OCI-LY3 (cell line): ENCODE measurements around the gene TIAM2.
A peak's percentile ranks its signal among the peaks of the same experiment; 100 is the strongest.

ENCODE experiments used
- H2AFZ ChIP-seq: fragments of 200-600, 300-600 bp; shearing (Covaris generic); 2 replicates; pipeline ENCODE4 v1.6.0; 2014; ENCODE audit warnings: antibody characterized with exemption, low read depth, low read length
- H3K27ac ChIP-seq: fragments of 200-600, 300-600 bp; sonication (generic); 2 replicates; pipeline ENCODE4 v1.5.1; 2014; ENCODE audit warnings: mild to moderate bottlenecking, low read length, moderate library complexity, mixed read lengths
- H3K27me3 ChIP-seq: fragments of 200-600, 300-600 bp; sonication (generic); 2 replicates; pipeline ENCODE4 v1.6.1; 2014; ENCODE audit warnings: low read depth, low read length, mixed read lengths
- H3K36me3 ChIP-seq: fragments of 200-600, 300-600 bp; sonication (generic); replicated peaks from 2 replicates; pipeline ENCODE3; 2014; ENCODE audit warnings: low read depth, low read length, mixed read lengths
- H3K4me1 ChIP-seq: fragments of 300-600, 200-600 bp; sonication (generic); 2 replicates; pipeline ENCODE4 v1.6.1; 2014; ENCODE audit warnings: low read length, mixed read lengths
- H3K4me2 ChIP-seq: fragments of 200-600, 300-600 bp; sonication (generic); 2 replicates; pipeline ENCODE4 v1.6.1; 2014; ENCODE audit warnings: low read length, mixed read lengths
- H3K4me3 ChIP-seq: fragments of 300-600, 200-600 bp; sonication (generic); 2 replicates; pipeline ENCODE4 v1.5.1; 2014; ENCODE audit warnings: antibody characterized with exemption, mild to moderate bottlenecking, low read length, moderate library complexity
- H3K79me2 ChIP-seq: fragments of 300-600, 200-600 bp; shearing (Covaris generic); 2 replicates; pipeline ENCODE4 v1.6.1; 2014; ENCODE audit warnings: mild to moderate bottlenecking, low read length, mixed read lengths
- H3K9ac ChIP-seq: fragments of 300-600, 200-600 bp; shearing (Covaris generic); 2 replicates; pipeline ENCODE4 v1.6.0; 2014; ENCODE audit warnings: mild to moderate bottlenecking, low read length, moderate library complexity
- H3K9me3 ChIP-seq: fragments of 200-600, 300-600 bp; shearing (Covaris generic); 2 replicates; pipeline ENCODE4 v1.6.1; 2014; ENCODE audit warnings: low read length, mixed read lengths; ENCODE audit not compliant: insufficient read depth
- H4K20me1 ChIP-seq: fragments of 200-600, 300-600 bp; sonication (generic); 2 replicates; pipeline ENCODE4 v1.6.1; 2016; ENCODE audit warnings: low read length, mixed read lengths; ENCODE audit not compliant: insufficient read depth
- EZH2phosphoT487 ChIP-seq: fragments of 200-600 bp; shearing (Covaris generic); IDR thresholded peaks from 2 replicates; pipeline ENCODE4 v1.6.1; 2018; ENCODE audit warnings: antibody characterized with exemption, mixed run types, low read depth
- TF ChIP-seq, protein P1 (sequence below): fragments of 200-600, 300-600 bp; sonication (generic); IDR thresholded peaks from 2 replicates; pipeline ENCODE4 v1.5.1; 2014; ENCODE audit warnings: antibody characterized with exemption, low read length, low read depth

Gene TIAM2

DNA sequence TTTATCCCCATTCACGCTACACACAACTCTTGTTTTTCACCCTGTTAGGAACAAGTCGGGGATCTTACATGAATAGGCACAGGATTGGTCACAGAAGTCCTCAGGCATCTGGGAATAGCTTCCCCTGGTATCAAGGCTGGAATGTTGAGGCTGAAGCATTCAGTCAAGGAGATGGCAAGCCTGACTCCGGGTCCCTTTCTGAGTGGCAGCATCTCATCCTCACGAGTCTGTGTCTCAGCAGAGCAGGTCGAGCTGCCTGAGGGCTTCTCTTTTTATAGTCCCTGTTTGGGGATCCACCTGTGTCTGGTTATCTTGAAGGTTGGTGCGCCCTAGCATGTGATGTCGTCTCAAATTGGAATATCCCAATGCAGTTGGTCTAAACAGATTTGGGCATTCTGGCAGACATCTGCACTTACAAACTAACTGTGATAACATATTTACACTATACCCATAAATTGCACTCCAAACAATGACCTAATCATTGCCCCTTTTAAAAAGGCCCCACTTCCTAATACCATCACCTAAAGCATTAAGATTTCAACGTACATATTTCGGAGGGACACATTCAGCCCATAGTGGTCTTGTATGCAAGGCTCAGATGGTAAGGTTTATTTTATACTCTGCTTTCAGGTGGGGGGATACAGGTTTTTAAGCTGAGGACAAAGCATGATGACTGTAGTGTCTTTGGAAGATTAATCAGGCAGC is 156.0 kb downstream of the TIAM2 start:
- no peaks in the 10 kb centered on the region for H3K27me3 ChIP-seq
- TF ChIP-seq EZH2phosphoT487, result no peak
- TF ChIP-seq, protein P1, sequence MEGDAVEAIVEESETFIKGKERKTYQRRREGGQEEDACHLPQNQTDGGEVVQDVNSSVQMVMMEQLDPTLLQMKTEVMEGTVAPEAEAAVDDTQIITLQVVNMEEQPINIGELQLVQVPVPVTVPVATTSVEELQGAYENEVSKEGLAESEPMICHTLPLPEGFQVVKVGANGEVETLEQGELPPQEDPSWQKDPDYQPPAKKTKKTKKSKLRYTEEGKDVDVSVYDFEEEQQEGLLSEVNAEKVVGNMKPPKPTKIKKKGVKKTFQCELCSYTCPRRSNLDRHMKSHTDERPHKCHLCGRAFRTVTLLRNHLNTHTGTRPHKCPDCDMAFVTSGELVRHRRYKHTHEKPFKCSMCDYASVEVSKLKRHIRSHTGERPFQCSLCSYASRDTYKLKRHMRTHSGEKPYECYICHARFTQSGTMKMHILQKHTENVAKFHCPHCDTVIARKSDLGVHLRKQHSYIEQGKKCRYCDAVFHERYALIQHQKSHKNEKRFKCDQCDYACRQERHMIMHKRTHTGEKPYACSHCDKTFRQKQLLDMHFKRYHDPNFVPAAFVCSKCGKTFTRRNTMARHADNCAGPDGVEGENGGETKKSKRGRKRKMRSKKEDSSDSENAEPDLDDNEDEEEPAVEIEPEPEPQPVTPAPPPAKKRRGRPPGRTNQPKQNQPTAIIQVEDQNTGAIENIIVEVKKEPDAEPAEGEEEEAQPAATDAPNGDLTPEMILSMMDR, result no peak
- H4K20me1 ChIP-seq, result no peaks in the 10 kb centered on the region
- H3K4me3 ChIP-seq, result no peak overlapping the region
- no peaks in the 10 kb centered on the region for H3K36me3 ChIP-seq
- H3K79me2 ChIP-seq, result no peaks in the 10 kb centered on the region
- no peak overlapping the region for H2AFZ ChIP-seq
- H3K9me3 ChIP-seq, result no peaks in the 10 kb centered on the region
- H3K9ac ChIP-seq, result no peak overlapping the region
- no peak overlapping the region for H3K27ac ChIP-seq
- 0 out of 2 replicates have a peak, but pooled peaks cover 2% of the 10 kb centered on the region for H3K4me1 ChIP-seq
- no peak overlapping the region for H3K4me2 ChIP-seq

DNA sequence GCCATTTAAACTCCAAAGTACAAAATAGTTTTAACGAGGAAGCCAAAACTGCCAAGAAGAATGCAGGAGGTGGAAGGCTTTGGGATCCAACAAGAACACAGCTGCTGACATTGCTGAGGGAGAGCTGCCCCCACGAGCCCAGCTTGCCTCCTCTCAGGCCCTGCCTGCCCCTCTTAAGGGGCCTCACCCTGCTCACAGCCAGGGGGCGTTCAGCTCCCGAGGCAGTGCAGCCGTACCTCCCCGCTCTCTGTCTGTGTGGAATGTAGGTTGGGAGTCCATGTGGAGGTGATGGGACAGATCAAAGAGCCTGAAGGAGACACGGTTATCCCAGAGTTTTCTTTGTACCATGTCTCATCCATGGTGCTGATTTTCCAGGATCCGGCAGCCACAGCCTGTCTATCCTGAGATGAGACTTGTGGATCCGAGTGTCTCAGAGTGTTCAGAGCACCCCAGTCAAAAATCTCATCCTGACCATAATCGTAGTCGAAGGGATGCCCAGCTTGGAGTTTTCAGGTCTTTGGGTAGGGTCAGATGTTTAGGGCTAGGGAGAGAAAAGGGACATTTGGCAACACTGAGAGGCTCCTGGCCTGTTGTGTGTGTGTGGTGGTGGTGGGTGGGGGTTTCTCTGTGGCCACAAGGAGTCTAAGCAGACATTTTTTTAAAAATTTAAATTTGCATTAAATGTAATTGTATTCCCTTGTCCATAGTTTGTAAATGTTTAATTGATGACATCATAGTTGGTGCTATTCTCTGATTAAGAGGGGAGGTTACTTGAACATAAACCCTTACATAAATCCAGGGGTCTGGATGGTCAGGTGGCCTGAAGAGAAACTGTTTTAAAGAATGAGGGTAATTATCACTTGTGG is 157.3 kb downstream of the TIAM2 start:
- no peak overlapping the region for H3K9ac ChIP-seq
- no peaks in the 10 kb centered on the region for H3K36me3 ChIP-seq
- no peaks in the 10 kb centered on the region for H4K20me1 ChIP-seq
- no peaks in the 10 kb centered on the region for H3K27me3 ChIP-seq
- no peak overlapping the region for H3K27ac ChIP-seq
- H3K4me3 ChIP-seq, result no peak overlapping the region
- no peak overlapping the region for H3K4me2 ChIP-seq
- 0 out of 2 replicates have a peak, but pooled peaks cover 2% of the 10 kb centered on the region for H3K4me1 ChIP-seq
- no peaks in the 10 kb centered on the region for H3K79me2 ChIP-seq
- no peaks in the 10 kb centered on the region for H3K9me3 ChIP-seq
- no peak overlapping the region for H2AFZ ChIP-seq
- TF ChIP-seq EZH2phosphoT487, result no peak
- TF ChIP-seq, protein P1, result peak; percentile 35; the same call in 1 of the 2 replicates

DNA sequence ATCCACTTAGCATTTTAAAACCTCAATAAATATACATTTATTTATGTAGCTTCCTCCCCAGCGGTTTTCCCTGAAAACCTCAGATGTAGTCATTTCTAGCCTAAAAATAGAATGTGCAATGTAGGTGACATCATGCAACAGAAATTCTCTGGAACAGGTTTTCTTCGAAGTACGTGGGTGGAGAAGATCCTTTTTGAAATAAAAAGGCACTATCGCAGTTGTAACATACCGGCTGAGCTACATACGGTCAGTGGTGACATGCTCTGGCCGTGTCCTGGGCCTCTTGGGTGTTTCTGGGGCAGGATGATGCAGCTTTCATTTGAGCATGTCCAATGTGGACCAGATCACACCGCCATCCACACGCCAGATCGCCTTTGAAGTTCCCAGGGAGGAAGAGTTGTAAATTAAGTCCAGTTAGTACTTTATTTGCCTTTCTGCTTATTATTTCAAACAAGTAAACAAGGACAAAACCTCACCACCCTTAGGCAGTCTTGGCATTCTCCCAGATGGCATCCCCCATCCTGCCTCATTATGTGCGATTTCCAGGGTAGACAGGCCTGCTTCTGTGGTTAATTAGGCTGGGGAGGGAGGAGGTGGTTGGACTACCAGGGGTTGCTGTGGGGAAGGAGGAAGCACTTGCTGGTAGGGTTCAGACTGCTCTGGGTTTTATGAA is 159.2 kb downstream of the TIAM2 start:
- Histone ChIP-seq H3K9ac (no peak overlapping the region), H3K4me3 (no peak overlapping the region), H2AFZ (no peak overlapping the region), H3K4me2 (no peak overlapping the region), H3K36me3 (no peaks in the 10 kb centered on the region), H3K27me3 (no peaks in the 10 kb centered on the region), H3K79me2 (no peaks in the 10 kb centered on the region), H3K9me3 (no peaks in the 10 kb centered on the region), H4K20me1 (no peaks in the 10 kb centered on the region), H3K4me1 (peaks cover 15% of the 10 kb centered on the region), H3K27ac (no peak overlapping the region)
- no peak for TF ChIP-seq EZH2phosphoT487
- TF ChIP-seq, protein P1, result no peak
